NCI-H748 (cell line): ENCODE results near the gene KDM3B.
A peak's percentile ranks its signal among the peaks of the same experiment; 100 is the strongest.

Source experiments
- DNase-seq: peaks from one replicate; lab custom pipeline; 2025; ENCODE audit not compliant: unreplicated experiment; lab: John Stamatoyannopoulos, UW

The KDM3B gene

DNA sequence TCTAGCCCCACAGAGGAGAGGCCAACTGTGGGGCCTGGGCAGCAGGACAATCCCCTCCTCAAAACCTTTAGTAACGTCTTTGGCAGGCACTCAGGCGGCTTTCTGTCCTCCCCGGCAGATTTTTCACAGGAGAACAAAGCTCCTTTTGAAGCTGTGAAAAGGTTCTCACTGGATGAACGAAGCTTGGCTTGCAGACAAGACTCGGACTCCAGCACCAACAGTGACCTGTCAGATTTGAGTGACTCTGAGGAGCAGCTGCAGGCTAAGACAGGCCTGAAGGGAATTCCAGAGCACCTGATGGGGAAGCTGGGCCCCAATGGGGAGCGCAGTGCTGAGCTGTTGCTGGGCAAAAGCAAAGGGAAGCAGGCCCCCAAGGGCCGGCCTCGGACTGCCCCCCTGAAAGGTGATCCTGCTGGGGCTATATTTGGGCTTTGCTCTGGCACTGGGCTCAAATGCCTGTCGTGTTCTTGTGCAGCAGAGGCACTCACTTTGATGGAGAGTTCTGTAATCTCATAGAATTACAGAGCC is 39.4 kb downstream of the KDM3B start:
- DNase-seq: no peak

DNA sequence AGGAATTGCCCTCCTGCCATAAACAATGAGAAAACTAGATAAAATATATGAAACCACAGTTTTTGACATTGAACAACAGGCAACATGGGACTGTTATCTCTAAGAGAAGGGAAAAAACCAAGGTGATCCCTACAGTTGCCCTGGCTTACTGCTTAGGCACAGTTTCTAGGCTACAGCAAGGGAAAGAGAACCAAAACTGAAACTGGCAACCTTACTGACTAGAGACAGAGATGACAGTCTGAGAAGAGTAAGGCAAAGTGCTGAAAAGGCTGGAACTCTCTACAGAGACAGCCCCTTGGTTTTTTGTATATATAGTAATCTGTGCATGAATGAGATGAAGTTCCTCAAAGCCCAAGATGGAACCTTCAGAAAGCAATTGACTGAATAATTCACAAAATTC is 50.2 kb downstream of the KDM3B start:
- DNase-seq: no peak

DNA sequence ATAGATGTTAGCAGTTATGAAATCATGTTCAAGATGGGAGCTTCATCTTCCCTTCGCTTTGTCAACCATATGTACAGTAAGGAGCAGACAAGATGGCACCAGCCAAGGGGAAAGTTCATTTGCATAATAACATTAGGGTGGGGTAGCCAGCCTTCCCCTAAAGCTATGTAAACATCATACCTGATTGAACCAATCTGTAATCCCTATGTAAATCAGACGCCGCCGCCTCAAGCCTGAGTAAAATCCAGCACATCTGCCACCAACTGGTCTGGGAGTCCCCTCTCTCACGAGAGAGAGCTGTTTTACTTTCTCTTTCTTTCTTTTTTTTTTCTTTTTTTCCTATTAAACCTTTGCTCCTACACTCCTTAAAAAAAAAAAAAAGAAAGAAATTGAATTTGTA is 55.5 kb downstream of the KDM3B start:
- peak; percentile 62 for DNase-seq

DNA sequence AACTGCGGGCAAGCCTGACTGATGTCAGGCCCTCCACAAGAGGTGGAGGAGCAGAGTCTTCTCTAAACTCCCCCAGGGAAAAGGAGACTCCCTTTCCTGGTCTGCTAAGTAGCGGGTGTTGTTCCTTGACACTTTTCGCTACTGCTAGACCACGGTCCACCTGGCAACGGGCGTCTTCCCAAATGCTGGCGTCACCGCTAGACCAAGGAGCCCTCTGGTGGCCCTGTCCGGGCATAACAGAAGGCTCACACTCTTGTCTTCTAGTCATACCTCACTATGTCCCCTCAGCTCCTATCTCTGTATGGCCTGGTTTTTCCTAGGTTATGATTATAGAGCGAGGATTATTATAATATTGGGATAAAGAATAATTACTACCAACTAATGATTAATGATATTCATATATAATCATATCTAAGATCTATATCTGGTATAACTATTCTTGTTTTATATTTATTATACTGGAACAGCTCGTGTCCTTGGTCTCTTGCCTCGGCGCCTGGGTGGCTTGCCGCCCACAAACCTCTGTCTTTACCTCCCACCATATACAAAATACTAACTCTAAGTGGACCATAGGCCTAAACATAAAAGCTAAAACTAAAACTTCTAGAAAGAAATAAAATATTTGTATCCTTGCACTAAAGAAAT is 58.6 kb downstream of the KDM3B start:
- DNase-seq: peak; percentile 11

DNA sequence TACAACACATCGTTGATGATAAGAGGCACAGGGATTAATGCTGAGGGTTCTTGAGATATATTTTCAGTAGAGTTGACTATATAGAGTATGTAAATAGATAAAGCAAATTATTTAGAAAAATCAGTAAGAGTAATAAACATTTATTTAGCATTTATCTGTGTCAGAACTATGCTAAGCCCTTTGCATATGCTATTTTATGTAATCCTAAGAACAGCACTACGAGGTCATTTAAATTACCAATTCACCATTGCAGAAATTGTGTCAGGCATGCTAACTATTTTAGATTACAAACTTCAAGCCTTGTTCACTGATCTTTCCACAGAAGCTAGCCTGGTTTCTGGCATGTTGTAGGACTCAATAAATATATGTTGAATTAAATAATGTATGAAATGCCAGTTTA is 66.0 kb downstream of the KDM3B start:
- DNase-seq: no peak

DNA sequence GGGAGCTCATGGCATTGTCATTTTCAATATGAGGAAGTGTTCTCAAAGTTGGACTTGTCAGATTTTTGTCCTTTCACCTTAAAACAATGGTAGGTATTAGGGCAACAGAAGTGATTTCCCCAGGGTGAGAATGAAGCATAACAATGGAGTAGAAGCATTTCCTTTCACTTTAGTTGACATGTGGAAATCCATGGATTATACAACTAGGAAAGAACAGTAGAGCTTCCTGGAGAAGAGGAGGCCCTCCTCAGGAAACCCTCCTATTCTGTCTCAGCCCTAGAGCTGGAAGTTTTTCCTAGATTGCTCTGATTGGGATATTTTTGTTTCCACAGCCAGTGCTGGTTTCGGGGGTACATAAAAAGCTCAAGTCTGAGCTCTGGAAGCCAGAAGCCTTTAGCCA is 72.6 kb downstream of the KDM3B start:
- DNase-seq: no peak

DNA sequence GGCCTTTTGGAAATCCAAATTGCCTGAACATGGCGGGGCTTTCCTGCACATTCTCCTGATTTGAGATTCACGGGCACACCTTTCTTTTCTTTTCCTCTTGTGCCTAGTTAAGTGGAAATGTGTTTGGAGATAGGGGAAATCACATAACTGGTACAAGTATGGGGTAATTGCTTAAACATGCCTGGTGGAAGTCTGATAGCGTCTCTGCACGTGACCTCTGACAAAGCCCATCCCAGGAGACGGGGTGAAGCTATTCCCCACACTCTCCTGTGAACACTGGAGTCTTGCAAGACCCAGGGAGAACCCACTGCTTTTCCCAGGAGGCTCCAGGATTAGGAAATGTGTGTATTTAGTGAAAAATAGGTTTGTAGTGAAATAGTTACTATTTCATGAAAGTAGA is 83.5 kb downstream of the KDM3B start:
- DNase-seq: no peak

DNA sequence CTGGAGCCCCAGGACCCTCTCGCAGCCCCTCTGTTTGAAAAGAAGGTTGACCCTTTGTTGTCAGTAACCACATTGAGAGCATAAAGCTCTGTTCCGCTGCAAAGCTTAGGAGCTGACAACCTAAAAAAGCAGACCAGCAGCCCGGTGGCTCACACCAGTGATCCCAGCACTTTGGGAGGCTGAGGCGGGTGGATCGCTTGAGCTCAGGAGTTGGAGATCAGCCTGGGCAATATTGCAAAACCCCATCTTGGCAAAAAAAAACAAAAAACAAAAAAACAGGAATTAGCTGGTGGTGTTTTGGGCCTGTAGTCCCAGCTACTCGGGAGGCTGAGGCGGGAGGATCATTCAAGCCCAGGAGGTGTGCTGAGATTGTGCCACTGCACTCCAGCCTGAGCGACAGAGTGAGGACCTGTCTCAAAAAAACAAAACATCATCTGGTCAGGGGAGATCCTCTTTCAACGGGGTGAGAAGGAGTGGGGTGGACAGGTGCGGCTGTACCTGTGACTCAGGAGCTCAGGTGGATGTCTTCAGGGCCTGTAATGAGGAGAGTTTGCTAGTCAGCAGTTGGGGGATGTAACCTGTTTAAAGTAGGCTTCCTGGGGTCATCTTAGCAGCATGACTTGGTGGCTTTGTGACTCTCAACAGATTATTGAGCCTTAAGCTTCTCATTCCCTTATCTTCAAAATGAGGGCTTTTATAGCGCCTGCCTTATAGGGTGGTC is 85.7 kb downstream of the KDM3B start:
- peak; percentile 43 for DNase-seq

DNA sequence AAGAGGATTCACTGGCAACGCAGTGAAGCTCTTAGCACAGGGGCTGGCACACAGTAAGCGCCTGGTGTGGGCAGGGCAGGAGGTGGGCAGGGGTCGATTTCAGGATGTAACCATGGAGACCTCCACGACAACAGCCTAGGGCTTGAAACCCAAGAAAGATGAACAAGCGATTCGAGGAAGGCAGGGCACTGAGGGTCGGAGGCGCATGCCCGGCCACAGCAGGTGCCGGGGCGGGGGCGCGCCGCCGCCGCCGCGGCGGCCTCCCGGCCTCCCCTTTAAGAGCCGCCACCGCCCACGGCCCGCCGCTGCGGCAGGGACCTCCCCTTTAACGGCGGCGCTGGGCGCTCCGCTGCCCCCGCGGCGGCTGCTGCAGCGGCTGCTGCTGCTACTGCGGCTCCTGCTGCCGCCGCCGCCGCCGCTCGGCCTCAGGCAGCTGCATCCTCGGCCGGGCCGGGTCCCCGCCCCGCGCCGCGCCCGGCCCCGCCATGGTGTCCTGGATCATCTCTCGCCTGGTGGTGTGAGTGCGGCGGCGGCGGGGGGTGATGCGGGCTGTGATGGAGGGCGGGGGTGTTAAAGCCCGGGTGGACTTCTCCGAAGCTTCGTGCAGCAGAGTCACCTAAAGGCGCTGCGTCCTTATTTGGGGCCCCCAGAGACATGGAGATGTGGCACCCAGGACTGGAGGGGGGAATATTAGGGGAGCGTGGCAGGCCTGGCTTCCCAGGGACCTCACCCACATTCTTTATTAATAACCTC is 86.4 kb downstream of the KDM3B start, which contains the start of gene REEP2:
Gene REEP2 (plus strand): TSS at position 334 of the 753 bp plus-strand sequence. CDS start 152 bp downstream, at position 486.
- peak; percentile 84 for DNase-seq

DNA sequence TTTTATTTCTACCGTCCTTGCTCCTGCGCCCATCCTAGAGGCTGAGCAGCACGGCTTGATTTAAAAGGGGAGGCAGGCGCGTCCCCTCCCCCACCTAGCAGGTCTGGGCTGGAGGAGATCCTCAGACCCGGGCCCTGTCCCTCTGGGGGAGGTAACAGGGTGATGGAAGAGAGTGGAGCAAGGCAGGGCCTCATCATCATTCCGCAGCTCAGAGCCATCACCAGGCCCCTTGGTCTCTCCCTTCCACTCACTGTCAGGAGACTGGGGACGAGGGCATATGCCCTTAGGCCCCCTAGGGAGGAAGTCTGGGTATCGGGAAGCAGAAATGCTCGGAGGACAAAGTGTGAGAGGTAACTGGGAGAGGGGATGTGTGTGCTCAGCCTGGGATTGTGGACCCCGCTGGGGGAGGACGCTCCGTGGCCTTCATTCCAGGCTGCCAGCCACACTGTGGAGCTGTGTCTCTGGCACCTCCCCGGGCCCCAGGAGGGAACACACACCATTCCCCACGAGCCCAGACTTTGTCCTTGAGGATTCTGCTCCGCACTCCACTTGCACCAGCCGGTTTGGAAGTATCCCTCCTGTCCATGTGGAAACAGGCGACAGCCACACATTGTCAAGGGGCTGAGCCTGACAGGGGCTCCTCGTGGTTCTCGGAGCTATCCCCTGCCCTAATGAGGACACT is 87.1 kb downstream of the KDM3B start:
- DNase-seq: peak; percentile 44

DNA sequence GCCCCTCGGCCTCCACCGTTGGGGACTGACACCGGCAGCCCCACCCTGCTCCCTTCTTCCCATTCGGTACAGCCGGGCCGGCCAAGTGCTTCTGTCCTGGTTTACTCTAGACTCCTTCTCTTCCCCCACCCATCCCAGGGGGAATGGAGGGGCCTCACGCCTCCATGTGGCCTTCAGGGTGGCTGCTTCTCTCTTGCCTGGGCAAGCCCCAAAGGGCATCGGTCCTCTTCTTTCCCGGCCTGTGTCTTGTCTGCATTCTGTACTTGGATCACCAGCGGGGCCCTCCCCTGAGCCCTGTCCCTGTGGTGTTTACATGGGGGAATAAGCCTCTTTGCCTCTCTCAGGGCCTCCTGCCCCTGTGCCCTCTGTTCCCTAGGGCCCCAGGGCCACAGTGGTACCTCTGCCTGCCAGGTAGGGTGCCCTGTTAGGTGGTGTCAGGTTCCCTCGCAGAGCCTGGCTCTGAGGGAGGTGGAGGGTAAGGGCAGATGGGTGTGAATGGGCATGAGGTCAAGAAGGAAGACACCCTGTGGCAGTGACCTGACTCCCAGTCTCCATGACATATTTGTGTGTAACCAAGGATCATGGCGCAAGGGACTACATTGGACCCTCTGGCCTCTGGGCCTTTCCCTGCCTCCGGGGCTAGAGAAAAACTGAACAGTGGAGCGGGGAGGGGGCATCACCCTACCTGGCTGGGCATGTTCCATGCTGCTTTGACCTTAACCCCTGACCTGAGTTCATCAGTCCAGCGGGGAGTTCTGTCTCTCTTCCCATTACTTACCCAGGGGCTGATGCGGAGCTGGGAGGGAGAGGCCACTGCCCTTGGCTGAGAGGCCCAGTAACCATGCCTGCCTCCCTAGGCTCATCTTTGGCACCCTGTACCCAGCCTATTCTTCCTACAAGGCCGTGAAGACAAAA is 87.9 kb downstream of the KDM3B start:
- no peak for DNase-seq

DNA sequence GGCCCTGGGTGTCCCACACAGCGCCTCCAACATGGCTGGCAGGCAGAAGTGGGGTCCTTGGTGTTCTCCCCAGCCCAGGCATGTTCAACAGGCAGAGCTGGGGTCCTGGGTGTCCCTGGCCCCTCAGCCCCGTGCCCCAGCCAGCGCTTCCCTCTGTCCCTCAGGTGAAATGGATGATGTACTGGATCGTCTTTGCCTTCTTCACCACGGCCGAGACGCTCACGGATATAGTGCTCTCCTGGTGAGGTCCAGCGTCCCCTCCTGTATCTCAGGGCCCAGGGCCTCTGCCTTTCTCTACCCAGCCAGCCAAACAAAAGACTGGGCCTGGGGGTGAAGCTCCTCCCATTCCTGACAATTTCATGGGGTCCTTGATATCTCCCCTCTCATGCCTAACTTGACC is 88.7 kb downstream of the KDM3B start:
- DNase-seq: no peak

DNA sequence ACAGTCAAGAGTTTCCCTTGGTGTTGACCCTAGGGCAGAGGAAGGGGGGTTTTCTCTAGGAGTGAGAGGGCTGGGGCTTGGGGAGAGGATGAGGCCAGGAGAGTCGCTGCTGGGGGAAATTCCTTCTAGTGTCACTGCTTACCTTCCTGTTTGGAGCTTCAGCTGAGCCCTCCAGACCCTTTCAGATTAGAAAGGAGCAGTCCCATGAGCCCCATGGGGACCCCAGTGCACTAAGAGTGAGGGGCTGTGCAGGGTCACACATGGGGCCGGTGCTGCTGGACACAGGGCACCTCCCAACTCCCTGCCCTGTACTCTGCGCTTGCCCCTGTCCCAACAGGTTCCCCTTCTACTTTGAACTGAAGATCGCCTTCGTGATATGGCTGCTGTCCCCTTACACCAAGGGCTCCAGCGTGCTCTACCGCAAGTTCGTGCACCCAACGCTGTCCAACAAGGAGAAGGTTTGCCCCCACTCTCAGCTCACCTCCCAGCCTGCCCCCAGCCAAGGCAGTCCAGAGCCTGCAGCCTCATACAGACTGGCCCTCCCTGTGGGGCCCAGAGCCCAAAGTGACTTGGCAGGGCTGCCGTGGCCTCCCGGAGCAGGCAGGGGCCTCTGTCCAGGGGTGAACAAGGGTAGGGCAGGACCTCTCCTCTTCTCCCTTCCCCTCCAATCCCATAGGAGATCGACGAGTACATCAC is 91.7 kb downstream of the KDM3B start:
- DNase-seq: no peak

DNA sequence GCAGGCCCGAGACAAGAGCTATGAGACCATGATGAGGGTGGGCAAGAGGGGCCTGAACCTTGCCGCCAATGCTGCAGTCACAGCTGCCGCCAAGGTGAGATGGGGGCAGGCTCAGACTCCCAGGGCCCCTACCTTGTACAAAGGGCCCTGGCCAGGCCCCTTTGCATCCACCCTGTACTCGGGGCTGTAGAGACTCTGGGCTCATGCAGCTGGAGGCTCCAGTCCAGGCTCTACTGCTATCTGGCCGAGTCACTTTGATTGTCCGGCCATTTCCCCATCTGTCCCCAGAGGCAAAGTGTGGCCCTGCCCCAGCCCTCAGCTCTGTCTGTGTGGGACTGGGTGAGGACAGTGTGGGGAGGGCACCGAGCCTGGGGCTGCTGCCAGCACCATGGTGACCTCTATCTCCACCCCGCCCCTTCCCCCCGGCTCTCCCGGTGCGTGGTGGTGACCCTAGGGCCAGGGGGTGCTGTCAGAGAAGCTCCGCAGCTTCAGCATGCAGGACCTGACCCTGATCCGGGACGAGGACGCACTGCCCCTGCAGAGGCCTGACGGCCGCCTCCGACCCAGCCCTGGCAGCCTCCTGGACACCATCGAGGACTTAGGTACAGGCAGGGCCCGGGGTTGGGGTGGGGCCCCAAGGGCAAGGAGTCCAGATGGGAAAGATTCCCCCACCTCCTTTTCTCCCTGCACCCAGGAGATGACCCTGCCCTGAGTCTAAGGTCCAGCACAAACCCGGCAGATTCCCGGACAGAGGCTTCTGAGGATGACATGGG is 92.5 kb downstream of the KDM3B start:
- no peak for DNase-seq

DNA sequence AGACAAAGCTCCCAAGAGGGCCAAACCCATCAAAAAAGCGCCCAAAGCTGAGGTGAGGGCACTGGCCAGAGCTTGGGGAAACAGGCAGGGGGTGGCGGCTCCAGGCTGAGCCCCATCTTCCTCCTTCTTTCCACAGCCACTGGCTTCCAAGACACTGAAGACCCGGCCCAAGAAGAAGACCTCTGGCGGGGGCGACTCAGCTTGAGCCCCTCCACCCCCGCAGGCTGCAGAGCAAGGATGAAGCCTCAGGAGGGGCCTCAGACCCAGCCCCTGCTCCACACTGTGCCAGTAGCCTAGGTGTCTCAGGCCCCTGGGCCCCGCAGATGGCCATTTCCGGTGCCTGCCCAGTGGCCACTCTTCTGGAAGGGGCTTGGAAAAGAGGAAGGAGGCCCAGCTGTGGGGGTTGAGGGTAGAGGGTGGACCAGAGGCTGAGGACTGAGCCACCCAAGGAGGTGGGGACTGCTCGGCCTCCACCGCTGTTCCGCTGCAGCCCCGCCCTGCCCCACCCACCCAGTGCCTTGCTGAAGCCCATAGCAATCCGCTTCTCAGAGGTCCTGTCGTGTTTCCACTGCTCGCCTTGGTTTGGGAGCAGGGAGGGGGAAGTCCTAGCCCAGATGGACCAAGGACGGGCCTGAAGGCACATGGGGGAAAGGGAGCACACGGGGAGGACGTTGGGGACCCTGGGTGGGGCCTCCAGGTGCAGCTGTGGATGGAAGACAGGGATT is 93.2 kb downstream of the KDM3B start:
- no peak for DNase-seq

DNA sequence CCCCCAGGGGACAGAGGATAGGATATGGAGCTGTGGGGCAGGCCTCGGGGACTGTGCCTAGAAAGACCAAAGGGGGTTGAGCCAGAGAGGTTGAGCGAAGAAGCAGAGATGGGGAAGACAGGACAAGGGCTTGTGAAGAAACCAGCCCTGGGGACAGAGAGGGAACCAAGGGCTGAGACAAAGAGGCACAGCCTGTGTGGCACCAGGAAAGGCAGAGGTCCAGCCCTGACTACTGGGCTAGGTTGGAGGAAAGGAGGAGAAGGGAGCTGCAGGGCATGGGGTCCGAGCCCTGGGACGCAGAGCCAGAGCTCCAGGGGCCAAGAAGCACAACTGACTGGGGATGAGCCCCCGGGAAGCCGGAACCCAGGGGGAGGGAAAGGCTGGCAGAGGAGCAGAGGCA is 95.6 kb downstream of the KDM3B start:
- DNase-seq: no peak

DNA sequence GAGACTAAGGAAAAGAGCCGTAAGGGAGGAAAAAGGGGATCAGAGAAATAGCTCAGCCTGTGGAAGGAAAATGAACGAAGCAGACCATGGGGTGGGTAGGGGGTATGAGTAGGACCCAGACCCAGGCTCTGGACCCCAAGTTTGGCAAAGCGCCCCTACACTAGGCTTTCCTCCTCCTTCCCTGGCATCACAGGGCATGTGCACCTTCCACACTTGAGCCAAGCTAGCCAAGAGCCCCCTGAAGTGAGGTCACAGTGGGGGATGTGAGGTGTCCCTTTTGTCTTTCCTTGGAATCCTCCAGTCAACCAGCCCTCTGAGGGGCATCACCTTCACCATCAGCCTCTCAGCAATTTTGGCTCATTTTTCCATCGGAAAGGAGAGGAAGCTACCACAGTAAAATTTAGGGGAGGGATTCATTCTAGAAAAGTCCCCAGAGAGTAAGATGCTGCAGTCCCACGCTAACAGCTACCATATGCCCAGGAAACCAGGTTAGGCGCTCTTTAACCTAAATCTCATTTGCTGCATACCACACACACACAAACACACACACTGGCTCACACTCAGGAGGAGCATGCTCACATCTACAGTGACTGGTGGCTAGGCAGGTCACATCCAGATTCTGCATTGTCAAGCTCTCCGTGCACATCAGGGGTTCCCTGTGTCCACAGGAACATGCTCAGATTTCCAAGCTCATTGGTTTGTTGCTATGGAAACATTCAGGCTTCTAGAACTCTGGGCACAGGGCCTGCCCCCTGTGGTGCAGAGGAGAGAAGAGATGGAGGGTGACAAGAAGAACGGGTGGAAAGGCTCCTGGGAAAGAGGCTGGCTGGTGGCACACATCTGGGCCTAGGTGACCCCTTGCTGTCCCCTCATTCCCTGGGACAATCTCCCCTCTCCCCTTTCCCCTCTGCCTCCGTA is 96.3 kb downstream of the KDM3B start:
- DNase-seq: peak; percentile 84
